ENCODE data around the gene ZEB2. TPM values are rescaled to one million over a fixed set of nuclear protein-coding genes. Genes with fewer than 3 reads are reported as not detected.

Gene ZEB2
- total RNA-seq, 1 donor from 2014 or later = 0.07 TPM

DNA sequence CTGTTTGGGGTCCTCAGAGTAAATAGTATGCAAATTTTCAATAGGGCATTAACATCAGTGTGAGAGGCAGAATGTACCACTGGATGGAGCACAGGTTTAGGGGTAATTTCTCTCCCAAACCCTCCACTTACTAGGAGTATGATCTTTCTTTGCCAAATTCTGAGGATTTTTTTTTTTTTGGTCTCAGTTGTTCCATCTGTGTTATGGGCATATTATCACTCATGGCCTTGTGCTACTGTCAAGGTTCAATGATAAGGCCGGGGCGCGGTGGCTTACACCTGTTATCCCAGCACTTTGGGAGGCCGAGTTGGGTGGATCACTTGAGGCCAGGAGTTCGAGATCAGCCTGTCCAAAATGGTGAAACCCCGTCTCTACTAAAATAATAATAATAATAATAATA, 30.2 kb upstream of the ZEB2 start:
- Mint-ChIP-seq H3K4me1 (ENCODE audit: low read depth) (peaks cover 3% of the 10 kb centered on the region), H3K27ac (no peak overlapping the region), H3K36me3 (ENCODE audit: insufficient read depth) (no peaks in the 10 kb centered on the region), H3K4me3 (ENCODE audit: low read depth) (no peak overlapping the region), H3K27me3 (peaks cover 9% of the 10 kb centered on the region), H3K9me3 (ENCODE audit: low read depth) (no peaks in the 10 kb centered on the region)
- TF ChIP-seq, protein P1, sequence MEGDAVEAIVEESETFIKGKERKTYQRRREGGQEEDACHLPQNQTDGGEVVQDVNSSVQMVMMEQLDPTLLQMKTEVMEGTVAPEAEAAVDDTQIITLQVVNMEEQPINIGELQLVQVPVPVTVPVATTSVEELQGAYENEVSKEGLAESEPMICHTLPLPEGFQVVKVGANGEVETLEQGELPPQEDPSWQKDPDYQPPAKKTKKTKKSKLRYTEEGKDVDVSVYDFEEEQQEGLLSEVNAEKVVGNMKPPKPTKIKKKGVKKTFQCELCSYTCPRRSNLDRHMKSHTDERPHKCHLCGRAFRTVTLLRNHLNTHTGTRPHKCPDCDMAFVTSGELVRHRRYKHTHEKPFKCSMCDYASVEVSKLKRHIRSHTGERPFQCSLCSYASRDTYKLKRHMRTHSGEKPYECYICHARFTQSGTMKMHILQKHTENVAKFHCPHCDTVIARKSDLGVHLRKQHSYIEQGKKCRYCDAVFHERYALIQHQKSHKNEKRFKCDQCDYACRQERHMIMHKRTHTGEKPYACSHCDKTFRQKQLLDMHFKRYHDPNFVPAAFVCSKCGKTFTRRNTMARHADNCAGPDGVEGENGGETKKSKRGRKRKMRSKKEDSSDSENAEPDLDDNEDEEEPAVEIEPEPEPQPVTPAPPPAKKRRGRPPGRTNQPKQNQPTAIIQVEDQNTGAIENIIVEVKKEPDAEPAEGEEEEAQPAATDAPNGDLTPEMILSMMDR (IDR thresholded peaks at IDR 0.05; ENCODE audit: unreplicated experiment) = no peak
- no peak for DNase-seq (ENCODE audit: low spot score, unreplicated experiment)

DNA sequence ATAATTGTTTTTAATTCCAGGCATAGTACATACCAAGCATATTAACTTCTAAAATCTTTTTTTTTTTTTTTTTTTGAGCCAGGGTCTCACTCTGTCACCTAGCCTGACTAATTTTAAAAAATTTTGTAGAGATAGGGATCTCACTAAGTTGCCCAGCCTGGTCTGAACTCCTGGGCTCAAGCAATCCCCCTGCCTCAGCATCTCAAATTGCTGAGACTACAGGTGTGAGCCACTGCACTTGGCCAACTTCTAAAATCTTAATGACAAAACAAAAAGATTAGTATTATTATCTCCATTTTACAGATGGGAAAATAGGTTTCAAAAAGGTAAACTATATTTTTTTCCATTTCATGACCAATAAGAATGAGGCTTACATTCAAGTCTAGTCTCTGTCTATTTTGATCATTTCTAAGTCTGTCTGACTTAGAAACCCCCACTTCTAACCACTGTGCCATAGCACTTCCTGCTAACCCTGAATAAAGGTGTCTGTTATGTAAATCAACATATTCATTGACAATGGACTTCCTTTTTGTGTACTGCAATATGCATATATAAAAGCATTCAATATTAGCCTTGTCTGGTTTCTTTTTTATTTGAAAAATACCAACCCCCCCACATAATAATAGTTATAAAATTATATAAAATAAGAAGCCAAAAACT, 28.7 kb upstream of the ZEB2 start:
- TF ChIP-seq, protein P1 (IDR thresholded peaks at IDR 0.05; ENCODE audit: unreplicated experiment) = no peak
- Mint-ChIP-seq H3K27me3 (peaks cover 9% of the 10 kb centered on the region), H3K4me3 (ENCODE audit: low read depth) (no peak overlapping the region), H3K36me3 (ENCODE audit: insufficient read depth) (no peaks in the 10 kb centered on the region), H3K4me1 (ENCODE audit: low read depth) (peaks cover 3% of the 10 kb centered on the region), H3K27ac (no peak overlapping the region), H3K9me3 (ENCODE audit: low read depth) (no peaks in the 10 kb centered on the region)
- DNase-seq (ENCODE audit: low spot score, unreplicated experiment) = no peak

DNA sequence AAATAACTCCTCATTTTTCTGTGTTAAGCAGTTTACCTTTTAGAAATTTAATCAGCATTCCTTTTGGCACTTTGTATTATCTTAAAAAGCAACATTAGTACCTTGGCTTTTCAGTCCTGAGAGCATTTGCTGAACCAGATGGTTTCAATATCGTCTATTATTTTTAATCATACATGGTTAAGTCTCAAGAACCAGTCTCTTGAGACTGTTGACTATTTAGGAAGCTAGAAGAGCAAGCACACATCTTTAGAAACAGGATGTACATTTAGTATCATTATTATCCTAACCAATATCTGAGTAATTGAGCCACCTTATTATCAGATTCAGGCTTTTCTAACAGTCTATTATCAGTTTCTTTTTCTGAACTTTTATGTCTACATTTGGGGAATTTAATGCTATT, 28.2 kb upstream of the ZEB2 start:
- Mint-ChIP-seq H3K27me3 (peaks cover 9% of the 10 kb centered on the region), H3K27ac (no peak overlapping the region), H3K4me3 (ENCODE audit: low read depth) (no peak overlapping the region), H3K36me3 (ENCODE audit: insufficient read depth) (no peaks in the 10 kb centered on the region), H3K9me3 (ENCODE audit: low read depth) (no peaks in the 10 kb centered on the region), H3K4me1 (ENCODE audit: low read depth) (peaks cover 3% of the 10 kb centered on the region)
- TF ChIP-seq, protein P1 (IDR thresholded peaks at IDR 0.05; ENCODE audit: unreplicated experiment) = no peak
- DNase-seq (ENCODE audit: low spot score, unreplicated experiment) = no peak

DNA sequence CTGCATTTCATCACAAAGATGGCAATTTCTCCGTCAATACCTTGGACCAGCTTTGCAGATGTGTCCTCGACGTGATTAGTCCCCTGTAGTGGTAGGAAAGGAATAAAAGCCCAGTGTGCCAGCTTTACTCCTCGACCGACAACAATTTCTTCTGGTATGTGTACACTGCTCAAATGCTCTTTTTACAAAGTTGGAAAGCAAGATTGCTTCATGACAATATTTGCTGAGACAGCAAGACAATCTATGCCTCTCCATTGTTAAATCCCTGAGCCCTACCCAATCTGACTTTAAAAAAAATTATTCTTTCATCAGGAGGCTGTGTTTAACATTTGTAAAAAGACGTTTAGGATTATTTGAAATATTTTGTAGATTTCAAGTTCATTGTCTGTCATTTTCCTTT, 27.6 kb upstream of the ZEB2 start:
- no peaks in the 10 kb centered on the region for H3K9me3 Mint-ChIP-seq (ENCODE audit: low read depth)
- H3K4me3 Mint-ChIP-seq (ENCODE audit: low read depth) = no peak overlapping the region

DNA sequence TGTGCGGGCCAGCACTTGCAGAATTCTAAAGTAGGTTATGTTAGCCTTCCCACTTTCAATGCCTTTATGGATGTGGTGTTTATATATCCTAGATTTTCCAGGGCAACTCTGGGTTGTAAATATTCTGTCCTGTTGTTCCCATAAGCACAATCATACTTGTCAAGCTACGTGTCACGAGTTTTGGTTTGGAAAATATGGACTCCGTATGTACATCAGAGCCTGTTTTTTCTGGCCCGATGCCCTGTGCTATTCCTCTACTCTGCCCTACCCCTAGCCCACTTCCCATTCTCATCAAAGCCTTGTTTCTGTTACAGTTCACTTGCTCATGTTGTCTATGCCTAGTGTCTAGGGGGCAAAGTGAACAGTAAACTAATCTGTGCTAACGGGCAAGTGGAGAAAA, 27.0 kb upstream of the ZEB2 start:
- Mint-ChIP-seq H3K36me3 (ENCODE audit: insufficient read depth) (no peaks in the 10 kb centered on the region), H3K27me3 (peaks cover 9% of the 10 kb centered on the region), H3K4me3 (ENCODE audit: low read depth) (no peak overlapping the region), H3K27ac (peak overlapping the region; percentile 29), H3K4me1 (ENCODE audit: low read depth) (peaks cover 3% of the 10 kb centered on the region), H3K9me3 (ENCODE audit: low read depth) (no peaks in the 10 kb centered on the region)
- DNase-seq (ENCODE audit: low spot score, unreplicated experiment) = no peak
- TF ChIP-seq, protein P1 (IDR thresholded peaks at IDR 0.05; ENCODE audit: unreplicated experiment) = no peak

More for the DNA sequence above, 27.6 kb upstream of the ZEB2 start:
- H3K27me3 Mint-ChIP-seq = peaks cover 9% of the 10 kb centered on the region
- H3K27ac Mint-ChIP-seq = no peak overlapping the region
- no peaks in the 10 kb centered on the region for H3K36me3 Mint-ChIP-seq (ENCODE audit: insufficient read depth)
- H3K4me1 Mint-ChIP-seq (ENCODE audit: low read depth) = peaks cover 3% of the 10 kb centered on the region
- no peak for DNase-seq (ENCODE audit: low spot score, unreplicated experiment)
- TF ChIP-seq, protein P1 (IDR thresholded peaks at IDR 0.05; ENCODE audit: unreplicated experiment) = no peak
